ENCODE data around the gene CUL9.

DNA sequence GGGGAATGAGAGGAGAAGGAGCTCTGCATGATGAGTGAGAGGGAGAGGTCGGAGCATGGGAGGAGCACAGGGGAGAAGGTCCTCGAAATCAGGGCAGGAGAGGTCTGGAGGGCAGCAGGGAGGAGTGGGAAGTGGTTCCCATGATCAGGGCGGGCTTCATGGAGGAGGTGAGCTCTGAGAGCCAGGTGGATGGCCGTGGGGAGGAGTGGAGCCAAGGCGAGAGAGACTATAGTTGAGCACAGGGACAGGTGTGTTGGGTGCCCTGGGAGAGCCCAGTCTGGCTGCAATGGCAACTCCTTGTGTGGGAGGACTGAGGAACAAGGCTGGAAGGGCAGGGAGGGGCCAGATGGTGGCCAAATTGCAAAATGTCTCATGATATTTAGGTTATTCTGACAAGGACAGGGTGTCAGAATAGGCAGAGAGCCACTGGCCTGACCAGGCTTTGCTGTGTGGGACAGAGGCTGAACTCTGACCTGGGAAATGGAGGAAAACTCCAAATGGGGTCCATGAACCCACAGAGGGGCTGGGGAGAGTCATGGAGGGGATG, 82.7 kb downstream of the CUL9 start:
- TF ChIP-seq POLR2A (IDR thresholded peaks at IDR 0.05) (no peak), CTCF (IDR thresholded peaks at IDR 0.05) (no peak)
